ENCODE measurements around the gene MYBPH.

Gene MYBPH

GRCh38 chr1:203162403-203162802 is 13.2 kb downstream of the MYBPH start:
- DNase-seq, result peak; percentile 83
- no peak overlapping the region for H3K4me3 ChIP-seq (ENCODE audit: low read depth, low read length)
- peak overlapping the region; percentile 46 for H3K27ac ChIP-seq
- H3K9me3 ChIP-seq (ENCODE audit: severe bottlenecking), result no peaks in the 10 kb centered on the region
- no peak for TF ChIP-seq CTCF (IDR thresholded peaks at IDR 0.05; ENCODE audit: low read depth, low read length)
- peaks cover 20% of the 10 kb centered on the region for H3K36me3 ChIP-seq
- no peaks in the 10 kb centered on the region for H3K27me3 ChIP-seq (ENCODE audit: insufficient read depth, low read depth, severe bottlenecking)

- H3K4me3 ChIP-seq (ENCODE audit: low read depth, low read length), result no peak overlapping the region
- no peak for DNase-seq
- TF ChIP-seq CTCF (IDR thresholded peaks at IDR 0.05; ENCODE audit: low read depth, low read length), result no peak
These were observed 13.9 kb downstream of the MYBPH start for GRCh38 chr1:203161703-203162102.

GRCh38 chr1:203161175-203161574 is 14.5 kb downstream of the MYBPH start:
- H3K27me3 ChIP-seq (ENCODE audit: insufficient read depth, low read depth, severe bottlenecking), result no peaks in the 10 kb centered on the region
- H3K4me3 ChIP-seq (ENCODE audit: low read depth, low read length), result no peak overlapping the region
- no peaks in the 10 kb centered on the region for H3K9me3 ChIP-seq (ENCODE audit: severe bottlenecking)
- TF ChIP-seq CTCF (IDR thresholded peaks at IDR 0.05; ENCODE audit: low read depth, low read length), result no peak
- DNase-seq, result no peak
- no peak overlapping the region for H3K27ac ChIP-seq
- peaks cover 20% of the 10 kb centered on the region for H3K36me3 ChIP-seq

More at GRCh38 chr1:203161703-203162102, 13.9 kb downstream of the MYBPH start:
- Histone ChIP-seq H3K9me3 (ENCODE audit: severe bottlenecking) (no peaks in the 10 kb centered on the region), H3K36me3 (peaks cover 23% of the 10 kb centered on the region), H3K27me3 (ENCODE audit: insufficient read depth, low read depth, severe bottlenecking) (no peaks in the 10 kb centered on the region), H3K27ac (peak overlapping the region; percentile 46)

GRCh38 chr1:203159844-203160243 is 15.8 kb downstream of the MYBPH start:
- H3K27me3 ChIP-seq (ENCODE audit: insufficient read depth, low read depth, severe bottlenecking), result no peaks in the 10 kb centered on the region
- no peak overlapping the region for H3K4me3 ChIP-seq (ENCODE audit: low read depth, low read length)
- no peak overlapping the region for H3K27ac ChIP-seq
- no peak for DNase-seq
- H3K36me3 ChIP-seq, result peaks cover 8% of the 10 kb centered on the region; the same call in 1 of the 2 replicates
- H3K9me3 ChIP-seq (ENCODE audit: severe bottlenecking), result no peaks in the 10 kb centered on the region
- TF ChIP-seq CTCF (IDR thresholded peaks at IDR 0.05; ENCODE audit: low read depth, low read length), result no peak

- no peak for TF ChIP-seq CTCF (IDR thresholded peaks at IDR 0.05; ENCODE audit: low read depth, low read length)
- no peak for DNase-seq
- Histone ChIP-seq H3K27me3 (ENCODE audit: insufficient read depth, low read depth, severe bottlenecking) (no peaks in the 10 kb centered on the region), H3K4me3 (ENCODE audit: low read depth, low read length) (no peak overlapping the region), H3K27ac (no peak overlapping the region), H3K9me3 (ENCODE audit: severe bottlenecking) (no peaks in the 10 kb centered on the region), H3K36me3 (peaks cover 8% of the 10 kb centered on the region; the same call in 1 of the 2 replicates)
These were observed 16.5 kb downstream of the MYBPH start for GRCh38 chr1:203158960-203159665.

- TF ChIP-seq CTCF (IDR thresholded peaks at IDR 0.05; ENCODE audit: low read depth, low read length), result no peak
- no peak overlapping the region for H3K27ac ChIP-seq
These were observed 17.2 kb downstream of the MYBPH start for GRCh38 chr1:203158423-203158822.

More at GRCh38 chr1:203158423-203158822, 17.2 kb downstream of the MYBPH start:
- Histone ChIP-seq H3K27me3 (ENCODE audit: insufficient read depth, low read depth, severe bottlenecking) (no peaks in the 10 kb centered on the region), H3K9me3 (ENCODE audit: severe bottlenecking) (no peaks in the 10 kb centered on the region), H3K4me3 (ENCODE audit: low read depth, low read length) (no peak overlapping the region), H3K36me3 (peaks cover 8% of the 10 kb centered on the region; the same call in 1 of the 2 replicates)
- no peak for DNase-seq

Data from WERI-Rb-1 (cell line).